ENCODE measurements around the gene AOPEP. TPM values are rescaled to one million over a fixed set of nuclear protein-coding genes. Genes with fewer than 3 reads are reported as not detected.
A peak's percentile ranks its signal among the peaks of the same experiment; 100 is the strongest.
"Not testable (repeated sequence)": the region's sequence is repeated elsewhere in the genome, so short reads cannot be mapped to it uniquely, and the experiment has no call there.

Gene AOPEP
- total RNA-seq, 1 donor from 2014 or later, result 213 TPM

- DNase-seq (ENCODE audit: low read depth), result no peak
These were observed 202.3 kb downstream of the AOPEP start for GRCh38 chr9:94928691-94929368.

GRCh38 chr9:94929369-94929756 lies 202.9 kb downstream of the AOPEP start:
- DNase-seq (ENCODE audit: low read depth), result no peak

GRCh38 chr9:94931036-94931633 lies 204.6 kb downstream of the AOPEP start:
- no peak for DNase-seq (ENCODE audit: low read depth)

GRCh38 chr9:94931740-94932139 lies 205.2 kb downstream of the AOPEP start:
- no peak for DNase-seq (ENCODE audit: low read depth)

- DNase-seq (ENCODE audit: low read depth), result no peak
These were observed 206.4 kb downstream of the AOPEP start for GRCh38 chr9:94932652-94933510.

- no peak for DNase-seq (ENCODE audit: low read depth)
These were observed 207.0 kb downstream of the AOPEP start for GRCh38 chr9:94933511-94933828.

DNA sequence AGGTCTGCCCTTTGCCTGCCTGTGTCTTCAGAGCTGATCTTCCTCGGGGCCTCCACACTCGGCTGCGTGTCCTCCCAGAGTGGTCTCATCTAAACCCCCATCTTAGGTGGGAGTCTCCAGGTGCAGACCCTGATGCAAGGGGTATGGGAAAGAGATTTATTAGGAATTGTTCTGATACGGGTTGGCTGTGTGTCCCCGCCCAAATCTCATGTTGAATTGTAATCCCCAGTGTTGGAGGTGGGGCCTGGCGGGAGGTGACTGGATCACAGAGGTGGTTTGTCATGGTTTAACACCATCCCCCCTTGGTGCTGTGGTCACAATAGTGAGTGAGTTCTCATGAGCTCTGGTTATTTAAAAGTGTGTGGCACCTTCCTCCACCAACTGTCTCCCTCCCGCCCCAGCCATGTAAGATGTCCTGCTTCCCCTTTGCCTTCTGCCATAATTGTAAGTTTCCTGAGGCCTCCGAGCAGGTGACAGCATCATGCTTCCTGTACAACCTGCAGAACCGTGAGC lies 208.4 kb downstream of the AOPEP start:
- DNase-seq (ENCODE audit: low read depth), result no peak

GRCh38 chr9:94935396-94935795 lies 208.9 kb downstream of the AOPEP start:
- no peak for DNase-seq (ENCODE audit: low read depth)

GRCh38 chr9:94936419-94936818 lies 209.9 kb downstream of the AOPEP start:
- no peak for DNase-seq (ENCODE audit: low read depth)

DNA sequence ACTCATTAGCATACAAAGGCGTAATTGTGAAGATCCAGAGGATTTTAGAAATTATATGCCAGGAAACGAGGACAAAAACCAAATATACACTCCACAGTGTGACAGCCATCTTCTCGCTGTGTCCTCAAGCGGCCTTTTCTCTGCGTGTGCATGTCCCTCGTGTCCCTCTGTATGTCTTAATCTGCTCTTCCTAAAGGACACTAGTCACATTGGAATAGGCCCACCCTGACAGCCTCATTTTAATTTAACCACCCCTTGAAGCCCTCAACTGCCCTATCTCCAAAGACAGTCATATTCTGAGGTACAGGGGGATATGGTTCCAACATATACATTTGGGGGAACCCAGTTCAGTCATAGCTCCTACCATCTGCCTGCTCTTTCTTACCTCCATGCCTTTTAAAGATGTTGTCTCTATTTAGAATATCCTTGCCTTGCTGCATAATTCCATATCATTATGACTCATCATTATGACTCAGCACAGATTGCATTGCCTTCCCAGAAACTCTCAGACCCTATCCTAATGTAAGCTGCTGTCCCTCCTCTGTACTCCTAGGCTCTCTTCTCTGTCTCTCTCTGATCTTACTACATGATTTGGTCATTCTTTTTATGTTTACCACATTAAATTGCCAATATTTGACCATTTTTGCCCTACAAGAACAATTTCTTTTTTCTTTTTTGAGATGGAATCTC lies 210.9 kb downstream of the AOPEP start:
- peak; percentile 49 for DNase-seq (ENCODE audit: low read depth)

GRCh38 chr9:94938384-94938783 lies 211.9 kb downstream of the AOPEP start:
- DNase-seq (ENCODE audit: low read depth), result no peak

DNA sequence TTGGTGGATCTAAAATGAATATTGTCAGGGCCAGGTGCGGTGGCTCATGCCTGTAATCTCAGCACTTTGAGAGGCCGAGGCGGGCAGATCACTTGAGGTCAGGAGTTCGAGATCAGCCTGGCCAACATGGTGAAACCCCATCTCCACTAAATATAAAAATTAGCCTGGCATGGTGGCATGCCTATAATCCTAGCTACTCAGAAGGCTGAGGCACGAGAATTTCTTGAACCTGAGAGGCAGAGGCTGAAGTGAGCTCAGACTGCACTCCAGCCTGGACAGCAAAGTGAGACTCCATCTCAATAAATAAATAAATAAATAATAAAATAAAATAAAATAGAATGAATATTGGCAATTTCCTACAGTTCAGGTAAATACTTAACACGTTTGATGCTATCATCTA lies 213.8 kb downstream of the AOPEP start:
- not testable (repeated sequence) for DNase-seq (ENCODE audit: low read depth)

DNA sequence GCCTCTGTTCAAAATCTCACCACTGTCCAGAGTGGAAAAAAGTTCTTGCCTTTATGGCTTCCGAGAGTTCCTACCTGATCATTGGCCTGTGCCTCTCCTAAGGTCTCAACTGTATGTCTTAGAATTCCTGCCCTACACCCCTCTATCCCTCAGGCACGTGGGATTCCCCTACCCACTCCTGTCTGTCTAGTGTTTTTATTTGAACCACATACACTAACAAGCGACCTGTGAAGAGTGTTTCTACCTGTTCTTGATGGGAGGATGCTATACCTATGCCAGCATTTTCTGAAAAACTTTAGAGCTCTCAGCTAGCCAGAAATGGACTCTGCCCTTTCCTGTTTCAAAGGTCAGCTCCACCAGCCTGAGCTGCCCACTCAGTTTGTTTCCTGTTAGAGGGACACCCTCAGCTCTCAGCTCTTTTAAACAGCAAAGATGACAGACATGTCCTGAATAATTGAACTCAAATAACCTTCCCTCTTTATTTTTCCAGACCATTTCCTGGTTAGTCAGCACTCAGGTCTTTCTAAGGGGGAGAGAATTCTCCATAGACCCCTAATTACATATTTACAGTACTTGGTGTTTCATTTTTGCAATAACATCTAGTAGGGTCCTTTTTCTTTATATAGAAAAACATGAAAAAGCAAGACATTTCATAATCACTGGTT lies 214.8 kb downstream of the AOPEP start:
- DNase-seq (ENCODE audit: low read depth), result peak; percentile 35

- DNase-seq (ENCODE audit: low read depth), result no peak
These were observed 218.1 kb downstream of the AOPEP start for GRCh38 chr9:94944626-94945025.

GRCh38 chr9:94945197-94946144 lies 219.0 kb downstream of the AOPEP start:
- DNase-seq (ENCODE audit: low read depth), result peak; percentile 92

DNA sequence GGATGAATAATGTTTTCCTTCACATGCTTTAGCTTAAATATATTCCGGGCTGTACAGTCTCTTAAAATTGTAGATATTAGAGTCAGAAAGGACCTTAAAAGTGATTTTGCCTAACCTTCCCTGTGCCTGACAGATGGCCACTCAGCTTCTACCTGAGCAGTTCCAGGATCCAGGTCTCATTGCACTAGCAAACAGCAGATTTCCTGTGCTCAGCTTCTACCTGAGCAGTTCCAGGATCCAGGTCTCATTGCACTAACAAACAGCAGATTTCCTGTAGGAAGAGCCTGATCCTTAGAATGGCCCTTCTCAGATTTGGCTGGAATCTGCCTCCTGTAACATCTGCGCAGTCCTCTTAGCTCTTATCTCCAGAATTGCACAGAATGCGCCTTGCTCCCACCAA lies 219.8 kb downstream of the AOPEP start:
- no peak for DNase-seq (ENCODE audit: low read depth)

DNA sequence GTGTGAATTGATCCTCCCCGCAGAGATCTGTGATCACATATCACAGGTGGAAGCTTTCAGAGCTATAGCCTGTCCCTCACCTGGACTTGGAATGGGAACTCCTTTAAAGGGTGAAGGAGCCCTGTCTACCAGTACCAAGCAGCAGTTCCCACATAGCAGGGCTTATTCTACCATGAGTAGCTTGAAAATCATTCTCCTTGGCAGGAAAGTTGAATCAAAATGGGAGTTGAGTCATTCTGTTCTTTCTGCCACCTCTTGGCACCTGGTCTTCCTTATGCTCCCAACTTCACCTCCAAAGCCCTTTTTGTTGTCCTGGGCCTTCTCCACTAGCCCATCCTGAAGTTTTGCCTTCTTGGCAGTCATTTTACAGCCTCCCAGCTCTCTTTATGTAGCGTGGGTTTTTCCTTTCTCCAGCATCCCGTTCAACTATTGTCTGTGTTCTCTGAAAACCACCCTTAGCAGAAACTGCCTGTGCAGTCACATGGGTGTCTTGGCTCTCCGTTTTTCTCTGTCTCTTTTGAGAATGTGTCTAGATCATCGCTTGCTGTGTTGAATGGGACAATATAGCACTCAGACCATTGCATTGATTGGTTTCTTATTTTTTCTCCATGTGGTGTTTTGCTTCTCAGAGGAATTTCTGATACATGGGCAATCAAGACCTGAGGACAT lies 222.2 kb downstream of the AOPEP start:
- DNase-seq (ENCODE audit: low read depth), result no peak

DNA sequence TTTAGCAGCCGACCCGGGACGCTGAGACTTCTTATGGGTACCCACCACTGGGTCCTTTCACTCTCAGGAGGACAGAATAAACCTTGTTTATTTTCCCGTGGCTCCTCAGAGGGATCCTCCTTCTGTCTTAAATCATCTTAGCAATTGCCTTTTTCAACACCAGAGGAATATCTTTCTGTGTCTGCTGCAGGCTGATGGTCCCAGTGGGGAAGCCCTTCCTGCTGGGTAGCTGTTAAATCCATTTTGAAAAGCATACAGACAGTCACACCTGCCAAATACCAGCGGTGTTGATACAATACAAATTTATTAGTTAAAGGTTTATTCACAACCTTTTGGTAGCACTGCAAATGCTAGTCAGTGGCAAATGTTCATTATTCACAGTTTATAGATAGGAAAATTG lies 222.9 kb downstream of the AOPEP start:
- DNase-seq (ENCODE audit: low read depth), result no peak

GRCh38 chr9:94950040-94950578 lies 223.6 kb downstream of the AOPEP start:
- DNase-seq (ENCODE audit: low read depth), result no peak
